HG03439 (cell line): ENCODE results near the gene LPIN2.

Experiments
- ATAC-seq: cut with Tn5 transposase; IDR thresholded peaks from one replicate; pipeline ENCODE4 v1.9.1; 2021; ENCODE audit warnings: mild to moderate bottlenecking, moderate library complexity; ENCODE audit not compliant: unreplicated experiment

The LPIN2 gene

GRCh38 chr18:2984703-2985261 lies 28.2 kb downstream of the LPIN2 start:
- ATAC-seq: no peak

GRCh38 chr18:2984091-2984490 lies 28.9 kb downstream of the LPIN2 start:
- no peak for ATAC-seq

GRCh38 chr18:2983296-2983695 lies 29.6 kb downstream of the LPIN2 start:
- ATAC-seq: no peak

GRCh38 chr18:2982452-2983269 lies 30.3 kb downstream of the LPIN2 start:
- ATAC-seq: no peak

GRCh38 chr18:2982022-2982421 lies 30.9 kb downstream of the LPIN2 start:
- no peak for ATAC-seq

- ATAC-seq: no peak
These were observed 31.7 kb downstream of the LPIN2 start for GRCh38 chr18:2981212-2981728.

- no peak for ATAC-seq
These were observed 32.8 kb downstream of the LPIN2 start for GRCh38 chr18:2979871-2980790.

GRCh38 chr18:2979129-2979528 lies 33.8 kb downstream of the LPIN2 start:
- no peak for ATAC-seq

GRCh38 chr18:2978661-2979106 lies 34.3 kb downstream of the LPIN2 start:
- ATAC-seq: peak; percentile 33

- peak; percentile 40 for ATAC-seq
These were observed 34.7 kb downstream of the LPIN2 start for GRCh38 chr18:2978208-2978607.

- ATAC-seq: no peak
These were observed 36.5 kb downstream of the LPIN2 start for GRCh38 chr18:2976218-2977132.

- no peak for ATAC-seq
These were observed 38.2 kb downstream of the LPIN2 start for GRCh38 chr18:2974731-2975130.

GRCh38 chr18:2971741-2972552 lies 41.0 kb downstream of the LPIN2 start:
- ATAC-seq: peak; percentile 71

- no peak for ATAC-seq
These were observed 41.9 kb downstream of the LPIN2 start for GRCh38 chr18:2970772-2971659.

- no peak for ATAC-seq
These were observed 42.6 kb downstream of the LPIN2 start for GRCh38 chr18:2970344-2970743.

- no peak for ATAC-seq
These were observed 43.2 kb downstream of the LPIN2 start for GRCh38 chr18:2969695-2970094.

- ATAC-seq: no peak
These were observed 44.3 kb downstream of the LPIN2 start for GRCh38 chr18:2968606-2969005.

- ATAC-seq: no peak
These were observed 45.1 kb downstream of the LPIN2 start for GRCh38 chr18:2967820-2968219.
